IMR-90 (cell line): ENCODE measurements around the gene PAQR4. TPM values are rescaled to one million over a fixed set of nuclear protein-coding genes. Genes with fewer than 3 reads are reported as not detected.

ENCODE experiments used
- ATAC-seq: fragments of 200-7000 bp; cut with Tn5 transposase; 2 replicates; pipeline ENCODE4 v1.9.1; 2020; ENCODE audit warnings: low read depth, mild to moderate bottlenecking, moderate library complexity
- BruUV-seq: library from RNA; stranded (reverse); fragments of 400-500 nt; replicated peaks from 2 replicates; lab custom pipeline; 2021; lab: Mats Ljungman, UMichigan
- CTCF ChIA-PET: fragments of 300-600 bp; formaldehyde crosslinking; extraction: SDS; loops from one replicate; lab custom pipeline; 2021; ENCODE audit warnings: antibody characterized with exemption; lab: Yijun Ruan, JAX
- POLR2A ChIA-PET: fragments of 300-600 bp; sonication (Branson Sonifier 250); formaldehyde crosslinking; loops from one replicate; lab custom pipeline; 2022; ENCODE audit warnings: antibody characterized with exemption; ENCODE audit not compliant: unreplicated experiment; lab: Charles Lee
- DNase-seq: peaks from one replicate; pipeline ENCODE4 v3.0.0; 2013
- H2AFZ ChIP-seq: replicated peaks from 2 replicates; pipeline ENCODE3; 2013; ENCODE audit warnings: low read length, mild to moderate bottlenecking; ENCODE audit not compliant: poor library complexity
- H2AK5ac ChIP-seq: 2 replicates; pipeline ENCODE4 v1.6.1; 2013; ENCODE audit warnings: low read depth, low read length, inconsistent platforms
- H2AK9ac ChIP-seq: replicated peaks from 2 replicates; pipeline ENCODE3; 2013; ENCODE audit warnings: mild to moderate bottlenecking, low read depth, low read length, moderate library complexity; ENCODE audit not compliant: poor library complexity
- H2BK120ac ChIP-seq: 2 replicates; pipeline ENCODE4 v1.6.1; 2013; ENCODE audit warnings: low read depth, low read length, inconsistent platforms
- H2BK15ac ChIP-seq: 3 replicates; pipeline ENCODE4 v1.6.1; 2013; ENCODE audit warnings: low read depth, low read length, inconsistent platforms
- H2BK20ac ChIP-seq: 2 replicates; pipeline ENCODE4 v1.6.1; 2013; ENCODE audit warnings: low read depth, mild to moderate bottlenecking, inconsistent platforms, low read length, moderate library complexity
- H2BK5ac ChIP-seq: 2 replicates; pipeline ENCODE4 v1.6.1; 2013; ENCODE audit warnings: mild to moderate bottlenecking, low read depth, low read length, inconsistent platforms; ENCODE audit not compliant: poor library complexity, severe bottlenecking
- H3K14ac ChIP-seq: replicated peaks from 2 replicates; pipeline ENCODE4 v1.6.1; 2013; ENCODE audit warnings: low read depth, low read length, inconsistent platforms
- H3K18ac ChIP-seq: 2 replicates; pipeline ENCODE4 v1.6.1; 2013; ENCODE audit warnings: low read depth, low read length, control low read depth
- H3K23ac ChIP-seq: 2 replicates; pipeline ENCODE4 v1.6.1; 2013; ENCODE audit warnings: low read depth, low read length, inconsistent platforms
- H3K27ac ChIP-seq: 2 replicates; pipeline ENCODE4 v1.5.1; 2013; ENCODE audit warnings: mild to moderate bottlenecking, control low read depth, low read length; ENCODE audit not compliant: insufficient read depth
- H3K27me3 ChIP-seq: 2 replicates; pipeline ENCODE4 v1.6.1; 2013; ENCODE audit warnings: low read length; ENCODE audit not compliant: control insufficient read depth, insufficient read depth
- H3K36me3 ChIP-seq: 2 replicates; pipeline ENCODE4 v1.6.1; 2013; ENCODE audit warnings: low read length, mixed read lengths; ENCODE audit not compliant: control insufficient read depth, insufficient read depth
- H3K4ac ChIP-seq: 2 replicates; pipeline ENCODE4 v1.6.1; 2013; ENCODE audit warnings: low read depth, low read length, inconsistent platforms
- H3K4me1 ChIP-seq: 2 replicates; pipeline ENCODE4 v1.6.1; 2013; ENCODE audit warnings: low read length, mixed read lengths; ENCODE audit not compliant: control insufficient read depth, insufficient read depth
- H3K4me2 ChIP-seq: 2 replicates; pipeline ENCODE4 v1.6.1; 2013; ENCODE audit warnings: low read depth, mild to moderate bottlenecking, control low read depth, low read length, moderate library complexity
- H3K4me3 ChIP-seq: 2 replicates; pipeline ENCODE4 v1.5.1; 2013; ENCODE audit warnings: low read depth, mild to moderate bottlenecking, control low read depth, low read length, moderate library complexity; ENCODE audit not compliant: insufficient read depth
- H3K56ac ChIP-seq: 2 replicates; pipeline ENCODE4 v1.6.1; 2013; ENCODE audit warnings: low read length, inconsistent platforms; ENCODE audit not compliant: insufficient read depth; ENCODE audit errors: extremely low read depth
- H3K79me1 ChIP-seq, 2 experiments: 2 replicates each; pipeline ENCODE4 v1.6.1; 2013; ENCODE audit warnings: low read length in 2 of 2, inconsistent platforms in 1 of 2, low read depth in 1 of 2
- H3K9ac ChIP-seq: 2 replicates; pipeline ENCODE4 v1.6.1; 2013; ENCODE audit warnings: low read depth, low read length, control low read depth
- H3K9me1 ChIP-seq: 2 replicates; pipeline ENCODE4 v1.6.1; 2013; ENCODE audit warnings: low read length, inconsistent platforms; ENCODE audit not compliant: insufficient read depth
- H3K9me3 ChIP-seq: 2 replicates; pipeline ENCODE4 v1.6.1; 2013; ENCODE audit warnings: low read length; ENCODE audit not compliant: control insufficient read depth, insufficient read depth
- H4K20me1 ChIP-seq: 2 replicates; pipeline ENCODE4 v1.6.1; 2013; ENCODE audit warnings: low read length, inconsistent platforms; ENCODE audit not compliant: insufficient read depth
- H4K5ac ChIP-seq: 2 replicates; pipeline ENCODE4 v1.6.1; 2013; ENCODE audit warnings: mild to moderate bottlenecking, low read depth, low read length, control low read depth
- H4K8ac ChIP-seq, 2 experiments: 2 replicates each; pipeline ENCODE4 v1.6.1; 2013; ENCODE audit warnings: low read depth in 2 of 2, low read length in 2 of 2, control low read depth in 1 of 2, inconsistent platforms in 1 of 2
- H4K91ac ChIP-seq: 2 replicates; pipeline ENCODE4 v1.6.1; 2013; ENCODE audit warnings: low read depth, low read length, inconsistent platforms; ENCODE audit not compliant: insufficient read depth
- BHLHE40 ChIP-seq: fragments of 150-350 bp; IDR thresholded peaks from 2 replicates; pipeline ENCODE4 v1.6.1; 2016; ENCODE audit warnings: mild to moderate bottlenecking, low read depth, low read length
- MAFK ChIP-seq: IDR thresholded peaks from 2 replicates; pipeline ENCODE4 v1.6.1; 2012; ENCODE audit warnings: low read depth, low read length, improper control_type of control experiment
- WGBS, 2 experiments: methylation state at CpG; one replicate each; pipeline versions ENCODE4 v1.1.5 to v1.1.7; 2013; ENCODE audit warnings: missing lambda C conversion rate in 2 of 2; ENCODE audit not compliant: insufficient read length in 1 of 2; ENCODE audit errors: extremely low coverage in 2 of 2; 5-methylcytosine and 5-hydroxymethylcytosine counted together
- dilution Hi-C: fragments of 300-500 bp; cut with HindIII; formaldehyde crosslinking; loops from one replicate; pipeline ENCODE4 v1.14.3; 2018; ENCODE audit warnings: low sequenced_read_pairs; ENCODE audit not compliant: unreplicated experiment
- in situ Hi-C: fragments of 300-500 bp; cut with MboI; formaldehyde crosslinking; loops from 3 replicates; pipeline ENCODE4 v1.14.3; 2019; ENCODE audit warnings: low sequenced_read_pairs, inconsistent platforms, mixed read lengths
- intact Hi-C: fragments of 100-400 bp; cut with micrococcal nuclease; formaldehyde crosslinking; loops from 2 replicates; pipeline ENCODE4 v1.10.0; 2022
- polyA plus RNA-seq, 3 experiments: library from polyadenylated mRNA; depleted of rRNA; stranded (reverse); fragments of >200 nt; gene quantifications; 2 replicates each; pipeline ENCODE4 v1.2.3, GENCODE V29; 2012; ENCODE audit warnings: low replicate concordance in 1 of 3
- total RNA-seq: library from RNA; depleted of rRNA; stranded (reverse); fragments of >200 nt; gene quantifications from 2 replicates; pipeline ENCODE4 v1.2.3, GENCODE V29; 2012
- TF ChIP-seq, protein P1 (sequence below): fragments of 150-350 bp; IDR thresholded peaks from 2 replicates; pipeline ENCODE4 v1.6.1; 2017; ENCODE audit warnings: mild to moderate bottlenecking, antibody characterized with exemption, low read length, low read depth

The PAQR4 gene
- total and polyA plus RNA-seq, 2 of the 4 experiments (the other 2 are of a cell fraction): 2.2 to 10.0 TPM

DNA sequence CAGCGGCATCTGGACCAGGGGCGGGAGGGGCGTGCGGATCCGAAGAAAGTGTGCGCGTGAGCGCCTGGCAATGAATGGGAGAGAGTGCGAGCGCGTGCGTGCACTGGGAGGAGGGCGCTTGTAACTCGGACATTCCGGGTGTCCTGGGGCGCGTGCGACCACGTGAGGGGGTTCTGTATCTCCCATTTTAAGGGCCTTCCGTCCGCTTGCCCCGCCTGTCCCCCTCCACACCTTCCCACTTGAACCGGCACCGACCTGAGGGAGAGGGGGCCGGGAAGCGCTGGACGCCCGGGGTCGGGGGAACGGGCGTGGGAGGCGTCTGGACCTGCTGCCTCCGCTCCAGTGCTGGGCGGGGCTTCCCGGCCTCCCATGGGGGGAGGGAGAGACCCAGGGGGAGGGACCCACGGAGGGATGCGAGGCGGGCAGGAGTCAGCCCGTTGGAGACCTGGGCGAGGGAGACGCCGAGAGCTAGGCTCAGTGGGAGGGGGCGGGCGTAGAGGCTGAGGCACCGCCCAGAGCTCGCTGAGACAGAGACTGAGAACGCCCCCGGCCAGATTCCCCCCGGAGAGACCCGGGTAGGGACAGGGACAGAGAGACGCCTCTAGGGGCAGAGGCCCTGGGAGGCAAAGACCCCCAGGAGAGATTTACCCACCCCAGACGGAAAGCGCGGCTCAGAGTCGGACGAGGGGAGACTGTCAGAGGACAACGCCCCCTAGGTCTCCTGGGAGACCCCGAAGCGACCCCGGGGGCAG is 5.2 kb upstream of the PAQR4 start, which contains the start of gene KREMEN2:
Gene KREMEN2 (plus strand): TSS at position 553 of the 752 bp plus-strand sequence. CDS start 246 bp downstream, outside the sequence.
- no peak within 1 kb of the TSS for H3K14ac ChIP-seq
- no peak within 1 kb of the TSS for H2AK9ac ChIP-seq
- H3K56ac ChIP-seq: no peak within 1 kb of the TSS
- intact Hi-C loops: no loop called here
- no peak within 1 kb of the TSS for H3K23ac ChIP-seq
- no TSS peak for BruUV-seq
- H3K36me3 ChIP-seq: no peaks in the 10 kb centered on the region
- H3K4me3 ChIP-seq: peak within 1 kb of the TSS; percentile 13
- H3K4ac ChIP-seq: no peak within 1 kb of the TSS
- H2BK120ac ChIP-seq: no peak within 1 kb of the TSS
- H4K91ac ChIP-seq: no peak within 1 kb of the TSS
- TF ChIP-seq, protein P1, sequence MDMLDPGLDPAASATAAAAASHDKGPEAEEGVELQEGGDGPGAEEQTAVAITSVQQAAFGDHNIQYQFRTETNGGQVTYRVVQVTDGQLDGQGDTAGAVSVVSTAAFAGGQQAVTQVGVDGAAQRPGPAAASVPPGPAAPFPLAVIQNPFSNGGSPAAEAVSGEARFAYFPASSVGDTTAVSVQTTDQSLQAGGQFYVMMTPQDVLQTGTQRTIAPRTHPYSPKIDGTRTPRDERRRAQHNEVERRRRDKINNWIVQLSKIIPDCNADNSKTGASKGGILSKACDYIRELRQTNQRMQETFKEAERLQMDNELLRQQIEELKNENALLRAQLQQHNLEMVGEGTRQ: 0 out of 2 replicates have a peak, but pooled peaks have one; percentile 25
- TF ChIP-seq MAFK (no peak), BHLHE40 (peak; percentile 51)
- H2BK5ac ChIP-seq: no peak within 1 kb of the TSS
- 1% methylated on average over 15 of the region's 60 CpGs; no CpG with 5 or more reads in 1 of the 2 experiments for WGBS, 2 experiments
- CTCF ChIA-PET: no interaction called here
- H2AK5ac ChIP-seq: no peak within 1 kb of the TSS
- in situ Hi-C loops: no loop called here
- peaks cover 61% of the 10 kb centered on the region for H3K27me3 ChIP-seq
- no peak within 1 kb of the TSS for H4K8ac ChIP-seq
- no peak within 1 kb of the TSS for H3K9ac ChIP-seq
- no peak within 1 kb of the TSS for H3K18ac ChIP-seq
- no peak within 1 kb of the TSS for H2BK20ac ChIP-seq
- dilution Hi-C loops: no loop called here
- H3K9me3 ChIP-seq: no peaks in the 10 kb centered on the region; the same call in 1 of the 2 replicates
- H3K79me1 ChIP-seq: peaks cover 0 to 5% of the 10 kb centered on the region in 2 experiments; a peak in 1 of 4 replicates
- peak within 1 kb of the TSS; percentile 75; the same call in 1 of the 2 replicates for H3K4me2 ChIP-seq
- H2BK15ac ChIP-seq: no peak within 1 kb of the TSS
- POLR2A ChIA-PET: no interaction called here
- DNase-seq: no peak
- peak; percentile 33 for ATAC-seq
- peak within 1 kb of the TSS; percentile 81 for H2AFZ ChIP-seq
- peaks cover 9% of the 10 kb centered on the region; the same call in 1 of the 2 replicates for H3K9me1 ChIP-seq
- H3K27ac ChIP-seq: no peak within 1 kb of the TSS
- no peak within 1 kb of the TSS for H4K5ac ChIP-seq
- peaks cover 21% of the 10 kb centered on the region; the same call in 1 of the 2 replicates for H4K20me1 ChIP-seq
- H3K4me1 ChIP-seq: peaks cover 5% of the 10 kb centered on the region; the same call in 1 of the 2 replicates
